ENCODE measurements around the gene NLGN1. TPM values are rescaled to one million over a fixed set of nuclear protein-coding genes. Genes with fewer than 3 reads are reported as not detected.

The NLGN1 gene
- total RNA-seq, 1 experiment from 2014 or later, result not detected

DNA sequence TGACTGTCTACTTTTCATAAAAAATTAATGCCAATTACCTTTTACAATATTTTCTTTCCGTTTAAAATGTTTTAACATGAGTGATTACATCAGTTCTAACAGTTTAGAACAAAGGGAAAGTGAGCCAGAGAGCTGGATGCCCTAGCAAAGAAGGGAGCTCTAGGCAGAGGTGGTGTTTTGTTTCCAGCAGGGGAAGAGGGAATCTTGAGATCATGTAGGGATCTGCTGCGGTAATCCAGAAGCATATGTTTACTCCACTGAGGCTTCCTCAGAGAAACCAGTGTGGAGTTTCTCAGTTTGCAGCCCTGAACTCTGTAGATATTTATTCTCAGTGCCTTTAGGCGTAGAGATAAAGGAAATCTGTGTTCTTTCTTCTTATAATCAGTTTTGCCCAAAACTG, 399.3 kb downstream of the NLGN1 start:
- no peak overlapping the region for H3K9ac ChIP-seq (ENCODE audit: low read length)
- no peak overlapping the region for H3K4me2 ChIP-seq (ENCODE audit: low read length)
- no peak for ATAC-seq
- BruUV-seq (replicated peaks), result no TSS peak
- no peaks in the 10 kb centered on the region for H3K36me3 ChIP-seq (ENCODE audit: control insufficient read depth in 1 of 2, insufficient read depth in 2 of 2, low read length in 2 of 2)
- H3K9me2 ChIP-seq (ENCODE audit: insufficient read depth), result no peaks in the 10 kb centered on the region
- H4K20me1 ChIP-seq (ENCODE audit: insufficient read depth), result no peaks in the 10 kb centered on the region
- no peaks in the 10 kb centered on the region for H3K4me1 ChIP-seq (ENCODE audit: control insufficient read depth in 1 of 2, insufficient read depth in 2 of 2, low read length in 2 of 2)
- POLR2A ChIA-PET, result no interaction called here
- no peaks in the 10 kb centered on the region for H3K9me3 ChIP-seq (ENCODE audit: control insufficient read depth in 1 of 2, insufficient read depth in 1 of 2, low read depth in 1 of 2, low read length in 2 of 2)
- RAD21 ChIA-PET (ENCODE audit: low non-redundant PET in 1 of 2, low total read pairs in 2 of 2, uncharacterized antibody in 2 of 2, unreplicated experiment in 2 of 2), result no interaction called here
- TF ChIP-seq CBX3 (IDR thresholded peaks at IDR 0.05; ENCODE audit: low read depth) (no peak), EZH2 (IDR thresholded peaks at IDR 0.05) (no peak), JUND (IDR thresholded peaks at IDR 0.05) (no peak), ZNF274 (IDR thresholded peaks at IDR 0.05; ENCODE audit: low read depth, low read length) (no peak), REST (IDR thresholded peaks at IDR 0.05; ENCODE audit: low read depth) (no peak), FOSL1 (IDR thresholded peaks at IDR 0.05; ENCODE audit: low read depth) (no peak), EZH2phosphoT487 (IDR thresholded peaks at IDR 0.05; ENCODE audit: borderline replicate concordance) (no peak), ZFX (IDR thresholded peaks at IDR 0.05) (no peak), CEBPB (IDR thresholded peaks at IDR 0.05; ENCODE audit: low read depth) (no peak)
- CTCF ChIA-PET, result no interaction called here
- no peak for DNase-seq (ENCODE audit: low read depth, low spot score)
- H3K27ac ChIP-seq (ENCODE audit: low read depth, low read length), result no peak overlapping the region
- no peaks in the 10 kb centered on the region for H3K27me3 ChIP-seq (ENCODE audit: insufficient read depth, low read length)
- no peak overlapping the region for H2AFZ ChIP-seq (ENCODE audit: low read depth, low read length, poor library complexity, severe bottlenecking)
- intact Hi-C loops (cut with micrococcal nuclease), result no loop called here
- H3K4me3 ChIP-seq (replicated peaks in 1 of 2; ENCODE audit: low read depth in 1 of 2, low read length in 2 of 2), result no peak overlapping the region
- H3K79me2 ChIP-seq (ENCODE audit: insufficient read depth, low read length), result no peaks in the 10 kb centered on the region
